IPS-20b (cell line): ENCODE results near the gene IMMP2L.

Experiments used
- H3K27ac ChIP-seq: one replicate; pipeline ENCODE4 v1.5.1; 2013; ENCODE audit warnings: low read length
- H3K27me3 ChIP-seq: 2 replicates; pipeline ENCODE4 v1.6.1; 2013; ENCODE audit warnings: mild to moderate bottlenecking, low read length, inconsistent platforms; ENCODE audit not compliant: insufficient read depth
- H3K36me3 ChIP-seq: 2 replicates; pipeline ENCODE4 v1.6.1; 2013; ENCODE audit warnings: low read depth, mild to moderate bottlenecking, inconsistent platforms, low read length, moderate library complexity; ENCODE audit not compliant: insufficient read depth
- H3K4me1 ChIP-seq: 2 replicates; pipeline ENCODE4 v1.6.1; 2013; ENCODE audit warnings: mild to moderate bottlenecking, control low read depth, inconsistent platforms, low read length, moderate library complexity; ENCODE audit not compliant: insufficient read depth
- H3K4me3 ChIP-seq: 2 replicates; pipeline ENCODE4 v1.5.1; 2013; ENCODE audit warnings: mild to moderate bottlenecking, low read length, inconsistent platforms
- H3K9ac ChIP-seq: 2 replicates; pipeline ENCODE4 v1.6.1; 2013; ENCODE audit warnings: low read depth, mild to moderate bottlenecking, inconsistent platforms, low read length, moderate library complexity
- H3K9me3 ChIP-seq: 2 replicates; pipeline ENCODE4 v1.6.1; 2013; ENCODE audit warnings: mild to moderate bottlenecking, low read depth, low read length, inconsistent platforms; ENCODE audit not compliant: insufficient read depth

IMMP2L gene

GRCh38 chr7:110772615-110773014, 789.7 kb downstream of the IMMP2L start:
- no peaks in the 10 kb centered on the region for H3K4me1 ChIP-seq
- no peaks in the 10 kb centered on the region for H3K9me3 ChIP-seq
- H3K36me3 ChIP-seq: no peaks in the 10 kb centered on the region
- H3K27ac ChIP-seq: no peak overlapping the region
- no peaks in the 10 kb centered on the region for H3K27me3 ChIP-seq
- no peak overlapping the region for H3K9ac ChIP-seq
- H3K4me3 ChIP-seq: no peak overlapping the region

GRCh38 chr7:110771717-110772116, 790.6 kb downstream of the IMMP2L start:
- no peak overlapping the region for H3K27ac ChIP-seq
- H3K4me3 ChIP-seq: no peak overlapping the region
- no peaks in the 10 kb centered on the region for H3K4me1 ChIP-seq
- no peaks in the 10 kb centered on the region for H3K9me3 ChIP-seq
- no peaks in the 10 kb centered on the region for H3K36me3 ChIP-seq
- H3K9ac ChIP-seq: no peak overlapping the region
- no peaks in the 10 kb centered on the region for H3K27me3 ChIP-seq

GRCh38 chr7:110767550-110768110, 794.7 kb downstream of the IMMP2L start:
- Histone ChIP-seq H3K27ac (no peak overlapping the region), H3K36me3 (no peaks in the 10 kb centered on the region), H3K9ac (no peak overlapping the region), H3K9me3 (no peaks in the 10 kb centered on the region), H3K4me1 (no peaks in the 10 kb centered on the region), H3K27me3 (no peaks in the 10 kb centered on the region), H3K4me3 (no peak overlapping the region)

- Histone ChIP-seq H3K4me1 (no peaks in the 10 kb centered on the region), H3K9ac (no peak overlapping the region), H3K9me3 (no peaks in the 10 kb centered on the region), H3K4me3 (no peak overlapping the region), H3K36me3 (no peaks in the 10 kb centered on the region), H3K27me3 (no peaks in the 10 kb centered on the region), H3K27ac (no peak overlapping the region)
Measured at GRCh38 chr7:110766864-110767263, 795.4 kb downstream of the IMMP2L start.

GRCh38 chr7:110764852-110765251, 797.4 kb downstream of the IMMP2L start:
- Histone ChIP-seq H3K9ac (no peak overlapping the region), H3K36me3 (no peaks in the 10 kb centered on the region), H3K27ac (no peak overlapping the region), H3K4me3 (no peak overlapping the region), H3K4me1 (peaks cover 5% of the 10 kb centered on the region), H3K9me3 (no peaks in the 10 kb centered on the region), H3K27me3 (no peaks in the 10 kb centered on the region)

- Histone ChIP-seq H3K27me3 (no peaks in the 10 kb centered on the region), H3K36me3 (no peaks in the 10 kb centered on the region)
Measured at GRCh38 chr7:110762546-110763225, 799.6 kb downstream of the IMMP2L start.

GRCh38 chr7:110760341-110760740, 802.0 kb downstream of the IMMP2L start:
- Histone ChIP-seq H3K4me1 (peaks cover 8% of the 10 kb centered on the region), H3K36me3 (no peaks in the 10 kb centered on the region), H3K27me3 (no peaks in the 10 kb centered on the region), H3K9ac (no peak overlapping the region), H3K4me3 (no peak overlapping the region), H3K9me3 (no peaks in the 10 kb centered on the region), H3K27ac (no peak overlapping the region)

More at GRCh38 chr7:110762546-110763225, 799.6 kb downstream of the IMMP2L start:
- Histone ChIP-seq H3K4me1 (peaks cover 8% of the 10 kb centered on the region), H3K9me3 (no peaks in the 10 kb centered on the region), H3K27ac (no peak overlapping the region), H3K4me3 (no peak overlapping the region), H3K9ac (no peak overlapping the region)

- no peak overlapping the region for H3K4me3 ChIP-seq
Measured at GRCh38 chr7:110759069-110759468, 803.2 kb downstream of the IMMP2L start.

GRCh38 chr7:110754649-110755048, 807.6 kb downstream of the IMMP2L start:
- H3K9ac ChIP-seq: no peak overlapping the region
- H3K9me3 ChIP-seq: no peaks in the 10 kb centered on the region
- H3K4me1 ChIP-seq: peaks cover under 1% of the 10 kb centered on the region; the same call in 1 of the 2 replicates
- no peak overlapping the region for H3K27ac ChIP-seq
- H3K27me3 ChIP-seq: no peaks in the 10 kb centered on the region
- no peak overlapping the region for H3K4me3 ChIP-seq
- no peaks in the 10 kb centered on the region for H3K36me3 ChIP-seq

More at GRCh38 chr7:110759069-110759468, 803.2 kb downstream of the IMMP2L start:
- Histone ChIP-seq H3K36me3 (no peaks in the 10 kb centered on the region), H3K27me3 (no peaks in the 10 kb centered on the region), H3K9me3 (no peaks in the 10 kb centered on the region), H3K27ac (no peak overlapping the region), H3K4me1 (peaks cover 8% of the 10 kb centered on the region), H3K9ac (no peak overlapping the region)

GRCh38 chr7:110750931-110751605, 811.2 kb downstream of the IMMP2L start:
- H3K4me1 ChIP-seq: no peaks in the 10 kb centered on the region
- H3K9ac ChIP-seq: no peak overlapping the region
- no peak overlapping the region for H3K4me3 ChIP-seq
- H3K36me3 ChIP-seq: no peaks in the 10 kb centered on the region
- H3K27me3 ChIP-seq: no peaks in the 10 kb centered on the region
- no peak overlapping the region for H3K27ac ChIP-seq
- no peaks in the 10 kb centered on the region for H3K9me3 ChIP-seq

- H3K27me3 ChIP-seq: no peaks in the 10 kb centered on the region
Measured at GRCh38 chr7:110733221-110733620, 829.1 kb downstream of the IMMP2L start.

GRCh38 chr7:110724811-110725210, 837.5 kb downstream of the IMMP2L start:
- Histone ChIP-seq H3K9ac (no peak overlapping the region), H3K4me3 (no peak overlapping the region), H3K27ac (no peak overlapping the region), H3K27me3 (no peaks in the 10 kb centered on the region), H3K9me3 (no peaks in the 10 kb centered on the region), H3K4me1 (no peaks in the 10 kb centered on the region; the same call in 1 of the 2 replicates), H3K36me3 (no peaks in the 10 kb centered on the region)

More at GRCh38 chr7:110733221-110733620, 829.1 kb downstream of the IMMP2L start:
- no peaks in the 10 kb centered on the region for H3K4me1 ChIP-seq
- no peak overlapping the region for H3K9ac ChIP-seq
- H3K4me3 ChIP-seq: no peak overlapping the region
- H3K36me3 ChIP-seq: no peaks in the 10 kb centered on the region
- no peak overlapping the region for H3K27ac ChIP-seq
- H3K9me3 ChIP-seq: no peaks in the 10 kb centered on the region
